ENCODE measurements around the gene LEO1. TPM values are rescaled to one million over a fixed set of nuclear protein-coding genes. Genes with fewer than 3 reads are reported as not detected.

Gene LEO1
- total RNA-seq, 1 experiment from 2014 or later = 30.1 TPM

DNA sequence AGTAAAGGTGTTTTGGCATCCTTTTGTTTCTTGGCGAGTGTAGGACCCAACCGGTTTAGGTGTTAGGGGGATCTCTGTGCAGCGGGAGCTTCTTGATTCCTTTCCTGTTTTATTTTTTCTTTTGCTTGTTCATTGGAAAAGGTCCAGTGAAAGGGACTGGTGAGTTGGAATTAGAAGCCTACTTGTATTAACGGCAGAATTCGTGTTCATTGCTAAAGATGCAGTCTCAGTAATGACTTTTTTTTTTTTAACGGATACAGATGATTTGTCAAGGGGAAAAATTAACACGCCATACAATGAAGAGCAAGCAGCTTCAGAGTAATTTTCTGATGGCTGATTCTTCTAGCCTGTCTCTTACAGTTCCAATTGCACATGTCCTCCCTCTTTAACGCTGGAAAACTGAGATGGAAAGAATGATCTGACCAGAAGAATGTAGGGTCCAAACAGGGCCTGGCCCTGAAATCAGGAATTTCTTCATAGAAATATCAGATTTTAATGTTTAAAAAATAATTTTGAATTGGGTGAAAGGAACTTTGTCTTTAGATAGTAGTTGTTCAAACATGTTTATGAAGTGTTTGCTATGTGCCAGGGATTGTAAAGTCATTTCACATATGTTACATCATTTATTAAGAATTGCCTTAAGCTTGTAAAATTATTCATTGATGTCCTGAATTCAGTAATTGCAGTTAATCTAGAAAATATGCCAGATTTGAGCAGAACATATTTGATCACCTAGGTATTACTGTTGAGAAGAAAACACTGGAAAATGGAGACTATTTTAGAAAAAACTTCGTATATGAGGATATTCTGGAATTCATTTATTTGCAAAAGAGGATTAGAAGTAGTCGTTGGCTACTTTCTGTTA lies 48.9 kb upstream of the LEO1 start:
- Histone ChIP-seq H3K36me3 (ENCODE audit: control insufficient read depth, insufficient read depth, low read length) (no peaks in the 10 kb centered on the region; the same call in 1 of the 2 replicates), H3K9me3 (ENCODE audit: control insufficient read depth, insufficient read depth, low read depth, low read length) (no peaks in the 10 kb centered on the region), H3K4me3 (ENCODE audit: low read depth in 2 of 2, low read length in 2 of 2) (peak overlapping the region; percentile 77 to 95), H3K27me3 (ENCODE audit: control insufficient read depth, insufficient read depth, low read length) (no peaks in the 10 kb centered on the region), H3K4me1 (ENCODE audit: control insufficient read depth, insufficient read depth, low read length) (peaks cover 10% of the 10 kb centered on the region; the same call in 1 of the 2 replicates), H3K27ac (ENCODE audit: low read length) (peak overlapping the region; percentile 94)
- BruUV-seq (replicated peaks) = no TSS peak
- in situ Hi-C loops (cut with HindIII; ENCODE audit: low pct_unique_long_range_greater_than_20kb, low sequenced_read_pairs) = no loop called here
- ATAC-seq (no peak), DNase-seq (ENCODE audit: low read depth, low spot score) (no peak)
- intact Hi-C loops (cut with micrococcal nuclease; ENCODE audit: unreplicated experiment) = no loop called here
- ChIA-PET CTCF (interaction anchor here (0.6 kb wide), 1 partner anchor 83 kb away, joined by 3 read pairs; no protein-coding TSS in a partner anchor), POLR2A (interaction anchor here (0.6 to 0.8 kb wide), 4 partner anchors 34 to 191 kb away, joined by 3 to 6 read pairs (median 4); partner anchors contain the start of genes LEO1 and TMOD3)
- no peak for TF ChIP-seq SIN3A (IDR thresholded peaks at IDR 0.05; ENCODE audit: borderline replicate concordance, insufficient read depth, low read depth, low read length)
- no peak for TF ChIP-seq POLR2AphosphoS5 (IDR thresholded peaks at IDR 0.05; ENCODE audit: low read depth, low read length)
- TF ChIP-seq, protein P1, sequence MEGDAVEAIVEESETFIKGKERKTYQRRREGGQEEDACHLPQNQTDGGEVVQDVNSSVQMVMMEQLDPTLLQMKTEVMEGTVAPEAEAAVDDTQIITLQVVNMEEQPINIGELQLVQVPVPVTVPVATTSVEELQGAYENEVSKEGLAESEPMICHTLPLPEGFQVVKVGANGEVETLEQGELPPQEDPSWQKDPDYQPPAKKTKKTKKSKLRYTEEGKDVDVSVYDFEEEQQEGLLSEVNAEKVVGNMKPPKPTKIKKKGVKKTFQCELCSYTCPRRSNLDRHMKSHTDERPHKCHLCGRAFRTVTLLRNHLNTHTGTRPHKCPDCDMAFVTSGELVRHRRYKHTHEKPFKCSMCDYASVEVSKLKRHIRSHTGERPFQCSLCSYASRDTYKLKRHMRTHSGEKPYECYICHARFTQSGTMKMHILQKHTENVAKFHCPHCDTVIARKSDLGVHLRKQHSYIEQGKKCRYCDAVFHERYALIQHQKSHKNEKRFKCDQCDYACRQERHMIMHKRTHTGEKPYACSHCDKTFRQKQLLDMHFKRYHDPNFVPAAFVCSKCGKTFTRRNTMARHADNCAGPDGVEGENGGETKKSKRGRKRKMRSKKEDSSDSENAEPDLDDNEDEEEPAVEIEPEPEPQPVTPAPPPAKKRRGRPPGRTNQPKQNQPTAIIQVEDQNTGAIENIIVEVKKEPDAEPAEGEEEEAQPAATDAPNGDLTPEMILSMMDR (IDR thresholded peaks at IDR 0.05) = no peak
- TF ChIP-seq TCF7L2 (IDR thresholded peaks at IDR 0.05; ENCODE audit: low read depth, low read length) = no peak
- TF ChIP-seq, protein P2, sequence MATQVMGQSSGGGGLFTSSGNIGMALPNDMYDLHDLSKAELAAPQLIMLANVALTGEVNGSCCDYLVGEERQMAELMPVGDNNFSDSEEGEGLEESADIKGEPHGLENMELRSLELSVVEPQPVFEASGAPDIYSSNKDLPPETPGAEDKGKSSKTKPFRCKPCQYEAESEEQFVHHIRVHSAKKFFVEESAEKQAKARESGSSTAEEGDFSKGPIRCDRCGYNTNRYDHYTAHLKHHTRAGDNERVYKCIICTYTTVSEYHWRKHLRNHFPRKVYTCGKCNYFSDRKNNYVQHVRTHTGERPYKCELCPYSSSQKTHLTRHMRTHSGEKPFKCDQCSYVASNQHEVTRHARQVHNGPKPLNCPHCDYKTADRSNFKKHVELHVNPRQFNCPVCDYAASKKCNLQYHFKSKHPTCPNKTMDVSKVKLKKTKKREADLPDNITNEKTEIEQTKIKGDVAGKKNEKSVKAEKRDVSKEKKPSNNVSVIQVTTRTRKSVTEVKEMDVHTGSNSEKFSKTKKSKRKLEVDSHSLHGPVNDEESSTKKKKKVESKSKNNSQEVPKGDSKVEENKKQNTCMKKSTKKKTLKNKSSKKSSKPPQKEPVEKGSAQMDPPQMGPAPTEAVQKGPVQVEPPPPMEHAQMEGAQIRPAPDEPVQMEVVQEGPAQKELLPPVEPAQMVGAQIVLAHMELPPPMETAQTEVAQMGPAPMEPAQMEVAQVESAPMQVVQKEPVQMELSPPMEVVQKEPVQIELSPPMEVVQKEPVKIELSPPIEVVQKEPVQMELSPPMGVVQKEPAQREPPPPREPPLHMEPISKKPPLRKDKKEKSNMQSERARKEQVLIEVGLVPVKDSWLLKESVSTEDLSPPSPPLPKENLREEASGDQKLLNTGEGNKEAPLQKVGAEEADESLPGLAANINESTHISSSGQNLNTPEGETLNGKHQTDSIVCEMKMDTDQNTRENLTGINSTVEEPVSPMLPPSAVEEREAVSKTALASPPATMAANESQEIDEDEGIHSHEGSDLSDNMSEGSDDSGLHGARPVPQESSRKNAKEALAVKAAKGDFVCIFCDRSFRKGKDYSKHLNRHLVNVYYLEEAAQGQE (IDR thresholded peaks at IDR 0.05; ENCODE audit: insufficient read depth in 1 of 2, low read depth in 2 of 2, low read length in 1 of 2) = no peak

DNA sequence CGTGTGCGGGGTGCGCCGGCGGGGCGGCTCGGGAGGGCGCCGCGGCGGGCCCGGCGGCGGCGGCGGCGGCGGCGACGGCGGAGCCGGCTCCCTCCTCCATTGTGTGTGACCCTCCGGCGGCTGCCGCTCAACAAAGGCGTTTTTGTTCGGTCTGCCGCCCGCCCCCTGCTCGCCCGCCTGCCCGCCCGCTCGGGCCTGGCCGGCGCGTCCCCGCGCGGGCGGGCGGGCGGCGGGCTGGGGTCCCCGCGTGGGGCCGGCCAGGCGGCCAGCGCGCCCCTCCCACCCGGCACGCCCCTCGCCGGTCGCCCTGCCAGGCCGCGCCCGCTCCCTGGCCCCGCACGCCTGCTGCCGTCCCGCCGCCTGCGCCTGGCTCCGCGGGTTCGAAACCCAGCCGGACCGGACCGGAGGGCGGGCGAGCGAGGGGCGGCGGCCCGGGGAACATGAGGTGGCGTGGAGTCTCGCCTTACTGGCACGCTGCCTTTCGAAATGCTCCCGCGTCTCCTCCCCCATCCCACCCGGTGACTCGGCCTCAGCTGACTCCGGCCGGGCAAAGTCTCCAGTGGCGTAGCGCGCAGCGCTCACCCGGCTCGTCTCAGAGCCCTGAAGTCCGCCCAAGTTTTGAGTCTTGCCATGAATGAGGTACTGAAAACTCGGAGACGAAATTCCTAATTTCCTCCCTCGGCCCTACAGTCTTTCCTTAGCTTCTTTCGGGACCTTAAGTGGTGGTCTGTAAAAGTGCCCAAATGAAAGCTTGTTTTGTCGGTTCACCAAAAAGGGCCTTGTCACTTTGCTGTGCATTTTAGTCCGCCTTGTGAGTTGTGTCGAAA lies 48.0 kb upstream of the LEO1 start:
- Histone ChIP-seq H3K9me3 (ENCODE audit: control insufficient read depth, insufficient read depth, low read depth, low read length) (no peaks in the 10 kb centered on the region), H3K36me3 (ENCODE audit: control insufficient read depth, insufficient read depth, low read length) (no peaks in the 10 kb centered on the region; the same call in 1 of the 2 replicates), H3K4me1 (ENCODE audit: control insufficient read depth, insufficient read depth, low read length) (peaks cover 6% of the 10 kb centered on the region; the same call in 1 of the 2 replicates), H3K27me3 (ENCODE audit: control insufficient read depth, insufficient read depth, low read length) (no peaks in the 10 kb centered on the region), H3K4me3 (ENCODE audit: low read depth in 2 of 2, low read length in 2 of 2) (peak overlapping the region; percentile 77 to 95), H3K27ac (ENCODE audit: low read length) (peak overlapping the region; percentile 94)
- TF ChIP-seq SIN3A (IDR thresholded peaks at IDR 0.05; ENCODE audit: borderline replicate concordance, insufficient read depth, low read depth, low read length) (peak; percentile 82; the same call in 1 of the 2 replicates), POLR2AphosphoS5 (IDR thresholded peaks at IDR 0.05; ENCODE audit: low read depth, low read length) (no peak; the same call in 1 of the 2 replicates)
- TF ChIP-seq, protein P2 (IDR thresholded peaks at IDR 0.05; ENCODE audit: insufficient read depth in 1 of 2, low read depth in 2 of 2, low read length in 1 of 2) = 0 out of 4 replicates have a peak, but pooled peaks of 1 of the 2 experiments have one; percentile 8
- DNase-seq (ENCODE audit: low read depth, low spot score) (peak; percentile 78), ATAC-seq (peak; percentile 88)
- CTCF ChIA-PET = no interaction called here
- POLR2A ChIA-PET = interaction anchor here (0.6 to 0.8 kb wide), 3 partner anchors 35 to 190 kb away, joined by 3 to 4 read pairs (median 3); partner anchors contain the start of genes LEO1 and TMOD3
- in situ Hi-C loops (cut with HindIII; ENCODE audit: low pct_unique_long_range_greater_than_20kb, low sequenced_read_pairs) (no loop called here), intact Hi-C loops (cut with micrococcal nuclease; ENCODE audit: unreplicated experiment) (no loop called here)
- no TSS peak for BruUV-seq (replicated peaks)
